Activated B cell treated with CpG ODN at 0.5 μM for 24 hours (primary cell): ENCODE results near the gene RPSA. TPM values are rescaled to one million over a fixed set of nuclear protein-coding genes. Genes with fewer than 3 reads are reported as not detected.
A peak's percentile ranks its signal among the peaks of the same experiment; 100 is the strongest.

Source experiments
- ATAC-seq: fragments of 200-7000 bp; cut with Tn5 transposase; one replicate; pipeline ENCODE4 v1.10.0; 2021; ENCODE audit warnings: low read depth, mild to moderate bottlenecking, moderate library complexity
- CTCF ChIA-PET: fragments of 350-600 bp; sonication (Branson Sonifier 250); formaldehyde crosslinking; loops from one replicate; lab custom pipeline; 2021; ENCODE audit warnings: antibody characterized with exemption; lab: Charles Lee
- POLR2A ChIA-PET: fragments of 350-600 bp; sonication (Branson Sonifier 250); formaldehyde crosslinking; loops from one replicate; lab custom pipeline; 2021; ENCODE audit warnings: antibody characterized with exemption; lab: Charles Lee
- DNase-seq: peaks from one replicate; pipeline ENCODE4 v3.0.0; 2022
- H3K27ac Mint-ChIP-seq: one replicate; pipeline ENCODE4 v1.8.0; 2020; ENCODE audit warnings: mixed read lengths
- H3K27me3 Mint-ChIP-seq: one replicate; pipeline ENCODE4 v1.8.0; 2021; ENCODE audit warnings: mixed read lengths
- H3K36me3 Mint-ChIP-seq: one replicate; pipeline ENCODE4 v1.8.0; 2021; ENCODE audit warnings: low read depth, mixed read lengths
- H3K4me1 Mint-ChIP-seq: one replicate; pipeline ENCODE4 v1.8.0; 2021; ENCODE audit warnings: mixed read lengths
- H3K4me3 Mint-ChIP-seq: one replicate; pipeline ENCODE4 v1.8.0; 2020; ENCODE audit warnings: mild to moderate bottlenecking, mixed read lengths
- H3K9me3 Mint-ChIP-seq: one replicate; pipeline ENCODE4 v1.8.0; 2020; ENCODE audit warnings: mixed read lengths
- intact Hi-C: fragments of 100-400 bp; cut with micrococcal nuclease; formaldehyde crosslinking; loops from one replicate; pipeline ENCODE4 v1.15.1; 2024
- total RNA-seq: library from RNA; stranded (reverse); gene quantifications from 2 replicates; pipeline ENCODE4 v1.2.3, GENCODE V29; 2022
- TF ChIP-seq, protein P1 (sequence below): fragments of 200-600 bp; IDR thresholded peaks from one replicate; pipeline ENCODE4 v1.8.0; 2022; ENCODE audit warnings: antibody characterized with exemption, mild to moderate bottlenecking

The RPSA gene
- total RNA-seq, 1 donor from 2014 or later: 2,697 TPM

DNA sequence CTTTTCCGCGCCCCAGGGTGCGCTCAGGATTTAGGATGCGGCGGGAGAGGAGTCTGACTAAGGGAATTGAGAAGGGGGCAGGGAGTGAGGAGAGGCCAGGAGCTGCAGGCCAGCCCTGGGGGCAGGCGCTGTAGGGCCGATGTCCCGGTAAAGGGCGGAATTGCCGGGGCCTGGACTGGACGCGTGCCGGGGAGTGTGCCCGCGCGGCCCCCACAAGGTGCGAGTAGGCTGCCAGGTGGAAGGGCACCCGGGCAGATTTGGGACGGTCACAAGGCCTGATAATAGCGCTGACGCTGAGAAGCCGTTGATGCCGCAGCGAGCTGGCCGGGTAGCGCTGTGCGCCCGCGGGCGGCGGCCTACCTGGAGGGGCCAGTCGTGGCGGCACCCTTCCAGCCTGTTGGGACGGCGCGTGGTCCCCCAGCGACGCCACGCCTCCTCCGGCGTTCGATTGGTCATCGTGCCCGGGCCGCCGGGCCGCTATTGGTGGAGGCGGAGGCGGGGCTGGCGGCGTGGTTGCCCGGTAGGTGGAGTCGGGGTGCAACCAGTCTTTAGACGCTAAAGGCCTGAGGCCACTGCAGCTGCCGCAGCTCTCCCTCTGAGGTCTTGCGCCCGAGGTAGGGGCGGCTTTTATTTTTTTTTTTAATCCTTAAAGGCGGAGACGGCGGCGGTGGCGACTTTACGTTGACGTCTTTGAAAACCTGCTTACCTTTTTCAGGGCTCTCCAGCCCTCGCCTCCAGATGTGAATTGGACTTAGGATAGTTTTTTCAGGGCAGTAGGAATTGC is 22.4 kb upstream of the RPSA start:
- TF ChIP-seq, protein P1, sequence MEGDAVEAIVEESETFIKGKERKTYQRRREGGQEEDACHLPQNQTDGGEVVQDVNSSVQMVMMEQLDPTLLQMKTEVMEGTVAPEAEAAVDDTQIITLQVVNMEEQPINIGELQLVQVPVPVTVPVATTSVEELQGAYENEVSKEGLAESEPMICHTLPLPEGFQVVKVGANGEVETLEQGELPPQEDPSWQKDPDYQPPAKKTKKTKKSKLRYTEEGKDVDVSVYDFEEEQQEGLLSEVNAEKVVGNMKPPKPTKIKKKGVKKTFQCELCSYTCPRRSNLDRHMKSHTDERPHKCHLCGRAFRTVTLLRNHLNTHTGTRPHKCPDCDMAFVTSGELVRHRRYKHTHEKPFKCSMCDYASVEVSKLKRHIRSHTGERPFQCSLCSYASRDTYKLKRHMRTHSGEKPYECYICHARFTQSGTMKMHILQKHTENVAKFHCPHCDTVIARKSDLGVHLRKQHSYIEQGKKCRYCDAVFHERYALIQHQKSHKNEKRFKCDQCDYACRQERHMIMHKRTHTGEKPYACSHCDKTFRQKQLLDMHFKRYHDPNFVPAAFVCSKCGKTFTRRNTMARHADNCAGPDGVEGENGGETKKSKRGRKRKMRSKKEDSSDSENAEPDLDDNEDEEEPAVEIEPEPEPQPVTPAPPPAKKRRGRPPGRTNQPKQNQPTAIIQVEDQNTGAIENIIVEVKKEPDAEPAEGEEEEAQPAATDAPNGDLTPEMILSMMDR: no peak
- Mint-ChIP-seq H3K4me3 (peak overlapping the region; percentile 99), H3K27me3 (no peaks in the 10 kb centered on the region), H3K36me3 (peaks cover 19% of the 10 kb centered on the region), H3K4me1 (peaks cover 57% of the 10 kb centered on the region), H3K9me3 (no peaks in the 10 kb centered on the region), H3K27ac (peak overlapping the region; percentile 100)
- ChIA-PET POLR2A (interaction anchor here (0.6 to 8.0 kb wide), 9 partner anchors 11 to 257 kb away, joined by 3 to 101 read pairs (median 3); partner anchors contain the start of gene RPSA), CTCF (interaction anchor here (0.6 to 4.2 kb wide), 2 partner anchors 23 to 88 kb away, joined by 3 to 16 read pairs; partner anchors contain the start of gene RPSA)
- DNase-seq: peak; percentile 95
- peak; percentile 80 for ATAC-seq
- intact Hi-C loops: loop anchor here (1.0 to 10.0 kb wide), 10 partner anchors 22 to 1219 kb away; partner anchors contain the start of genes EIF1B, OXSR1, RPL14 and RPSA

GRCh38 chr3:39384665-39385000 is 21.9 kb upstream of the RPSA start:
- Mint-ChIP-seq H3K36me3 (peaks cover 24% of the 10 kb centered on the region), H3K9me3 (no peaks in the 10 kb centered on the region), H3K27ac (peak overlapping the region; percentile 100), H3K4me3 (peak overlapping the region; percentile 99), H3K4me1 (peaks cover 62% of the 10 kb centered on the region), H3K27me3 (no peaks in the 10 kb centered on the region)
- no peak for ATAC-seq
- intact Hi-C loops: loop anchor here (1.0 to 10.0 kb wide), 7 partner anchors 204 to 1220 kb away; partner anchors contain the start of genes EIF1B, OXSR1, RPL14 and WDR48
- POLR2A ChIA-PET: interaction anchor here (0.7 to 8.0 kb wide), 8 partner anchors 11 to 257 kb away, joined by 3 to 101 read pairs (median 4); partner anchors contain the start of gene RPSA
- TF ChIP-seq, protein P1: no peak
- CTCF ChIA-PET: interaction anchor here (0.7 to 4.2 kb wide), 2 partner anchors 23 to 27 kb away, joined by 3 to 16 read pairs; partner anchors contain the start of gene RPSA
- no peak for DNase-seq

GRCh38 chr3:39385456-39386090 is 20.9 kb upstream of the RPSA start:
- Mint-ChIP-seq H3K27ac (peak overlapping the region; percentile 27), H3K4me1 (peaks cover 72% of the 10 kb centered on the region), H3K4me3 (peak overlapping the region; percentile 99), H3K36me3 (peaks cover 31% of the 10 kb centered on the region), H3K27me3 (no peaks in the 10 kb centered on the region), H3K9me3 (no peaks in the 10 kb centered on the region)
- DNase-seq (no peak), ATAC-seq (no peak)
- intact Hi-C loops: loop anchor here (2.0 to 10.0 kb wide), 5 partner anchors 205 to 1221 kb away; partner anchors contain the start of genes OXSR1, RPL14, WDR48 and ZNF621
- ChIA-PET CTCF (interaction anchor here (0.7 to 4.2 kb wide), 2 partner anchors 22 to 26 kb away, joined by 3 to 16 read pairs; partner anchors contain the start of gene RPSA), POLR2A (interaction anchor here (8.0 kb wide), 1 partner anchor 21 kb away, joined by 101 read pairs; the partner anchor contains the start of gene RPSA)
- TF ChIP-seq, protein P1: no peak

GRCh38 chr3:39386318-39386717 is 20.2 kb upstream of the RPSA start:
- ATAC-seq (no peak), DNase-seq (no peak)
- Mint-ChIP-seq H3K36me3 (peaks cover 39% of the 10 kb centered on the region), H3K27me3 (no peaks in the 10 kb centered on the region), H3K4me1 (peaks cover 78% of the 10 kb centered on the region), H3K9me3 (no peaks in the 10 kb centered on the region), H3K27ac (peak overlapping the region; percentile 91), H3K4me3 (no peak overlapping the region)
- intact Hi-C loops: loop anchor here (10.0 kb wide), 3 partner anchors 1068 to 1222 kb away; partner anchors contain the start of genes OXSR1, RPL14 and ZNF621
- CTCF ChIA-PET: interaction anchor here (4.2 kb wide), 1 partner anchor 21 kb away, joined by 16 read pairs; the partner anchor contains the start of gene RPSA
- POLR2A ChIA-PET: interaction anchor here (0.7 to 8.0 kb wide), 2 partner anchors 20 to 1243 kb away, joined by 3 to 101 read pairs; partner anchors contain the start of gene RPSA
- TF ChIP-seq, protein P1: no peak
